GM23338 (cell line): ENCODE data around the gene MEF2A. TPM values are rescaled to one million over a fixed set of nuclear protein-coding genes. Genes with fewer than 3 reads are reported as not detected.

Experiments used
- ATAC-seq: fragments of 200-7000 bp; cut with Tn5 transposase; 3 replicates; pipeline ENCODE4 v1.9.1; 2020
- DNase-seq: peaks from one replicate; pipeline ENCODE4 v3.0.0-alpha.2; 2015; ENCODE audit warnings: low spot score
- H2AFZ ChIP-seq: fragments of 200-600 bp; sonication (generic); 2 replicates; pipeline ENCODE4 v1.8.0; 2016; ENCODE audit warnings: antibody characterized with exemption, mild to moderate bottlenecking, moderate library complexity
- H3F3A ChIP-seq: fragments of 200-600 bp; sonication (generic); replicated peaks from 2 replicates; pipeline ENCODE4 v1.8.0; 2017; ENCODE audit warnings: antibody characterized with exemption, mixed run types, low read depth
- H3K27ac ChIP-seq: fragments of 200-600 bp; sonication (generic); 2 replicates; pipeline ENCODE4 v1.6.1; 2016; ENCODE audit warnings: low read depth
- H3K27me3 ChIP-seq: fragments of 200-600 bp; sonication (generic); 2 replicates; pipeline ENCODE4 v1.8.0; 2016; ENCODE audit warnings: mild to moderate bottlenecking, mixed run types, moderate library complexity; ENCODE audit not compliant: insufficient read depth
- H3K36me3 ChIP-seq: fragments of 200-600 bp; sonication (generic); 2 replicates; pipeline ENCODE4 v1.8.0; 2016; ENCODE audit warnings: mild to moderate bottlenecking; ENCODE audit not compliant: insufficient read depth
- H3K4me1 ChIP-seq: fragments of 200-600 bp; sonication (generic); 2 replicates; pipeline ENCODE4 v1.8.0; 2016; ENCODE audit warnings: mild to moderate bottlenecking, moderate library complexity; ENCODE audit not compliant: insufficient read depth
- H3K4me2 ChIP-seq: fragments of 200-600 bp; sonication (generic); 2 replicates; pipeline ENCODE4 v1.7.1; 2017; ENCODE audit warnings: mixed run types
- H3K4me3 ChIP-seq: fragments of 200-600 bp; sonication (generic); 2 replicates; pipeline ENCODE4 v1.6.1; 2016; ENCODE audit warnings: mixed run types
- H3K79me2 ChIP-seq: fragments of 200-600 bp; sonication (generic); replicated peaks from 2 replicates; pipeline ENCODE4 v1.8.0; 2017; ENCODE audit warnings: mild to moderate bottlenecking; ENCODE audit not compliant: insufficient read depth
- H3K9me2 ChIP-seq: fragments of 200-600 bp; sonication (generic); 2 replicates; pipeline ENCODE4 v1.8.0; 2017; ENCODE audit not compliant: insufficient read depth
- H4K20me1 ChIP-seq: fragments of 200-600 bp; sonication (generic); replicated peaks from 2 replicates; pipeline ENCODE4 v1.8.0; 2017; ENCODE audit warnings: mild to moderate bottlenecking; ENCODE audit not compliant: insufficient read depth
- H3K27ac Mint-ChIP-seq: 2 replicates; pipeline ENCODE4 v1.8.0; 2020; ENCODE audit warnings: inconsistent platforms, mild to moderate bottlenecking, moderate library complexity, mixed read lengths
- H3K27me3 Mint-ChIP-seq: 3 replicates; pipeline ENCODE4 v1.8.0; 2022; ENCODE audit warnings: low read depth, mild to moderate bottlenecking, moderate library complexity, mixed read lengths, inconsistent platforms; ENCODE audit not compliant: insufficient read depth, poor library complexity
- H3K36me3 Mint-ChIP-seq: 3 replicates; pipeline ENCODE4 v1.8.0; 2021; ENCODE audit warnings: low read depth, mild to moderate bottlenecking, inconsistent platforms, moderate library complexity, mixed read lengths
- H3K4me1 Mint-ChIP-seq: 3 replicates; pipeline ENCODE4 v1.8.0; 2020; ENCODE audit warnings: mild to moderate bottlenecking, inconsistent platforms, mixed read lengths
- H3K4me3 Mint-ChIP-seq: 3 replicates; pipeline ENCODE4 v1.8.0; 2021; ENCODE audit warnings: moderate library complexity, mild to moderate bottlenecking, inconsistent platforms, mixed read lengths
- H3K9me3 Mint-ChIP-seq: 3 replicates; pipeline ENCODE4 v1.8.0; 2020; ENCODE audit warnings: moderate library complexity, mild to moderate bottlenecking, inconsistent platforms, mixed read lengths
- CREB1 ChIP-seq: fragments of 250-450 bp; sonication (Bioruptor Pico); IDR thresholded peaks from 2 replicates; pipeline ENCODE4 v1.5.0; 2020; ENCODE audit warnings: low read depth, mild to moderate bottlenecking, moderate library complexity
- ETS1 ChIP-seq: IDR thresholded peaks from 2 replicates; pipeline ENCODE4 v1.6.1; 2016; ENCODE audit warnings: antibody characterized with exemption
- EZH2 ChIP-seq: fragments of 200-600 bp; sonication (generic); IDR thresholded peaks from one replicate; pipeline ENCODE4 v1.8.0; 2017; ENCODE audit warnings: antibody characterized with exemption, mild to moderate bottlenecking, low read depth; ENCODE audit not compliant: unreplicated experiment
- EZH2phosphoT487 ChIP-seq: fragments of 200-600 bp; sonication (generic); IDR thresholded peaks from one replicate; pipeline ENCODE4 v1.8.1; 2018; ENCODE audit warnings: antibody characterized with exemption; ENCODE audit not compliant: unreplicated experiment
- JUNB ChIP-seq: IDR thresholded peaks from one replicate; pipeline ENCODE4 v1.6.1; 2016; ENCODE audit warnings: antibody characterized with exemption; ENCODE audit not compliant: unreplicated experiment
- NANOG ChIP-seq: IDR thresholded peaks from 2 replicates; pipeline ENCODE4 v1.6.1; 2016; ENCODE audit warnings: antibody characterized with exemption, borderline replicate concordance
- POLR2AphosphoS5 ChIP-seq: IDR thresholded peaks from 2 replicates; pipeline ENCODE4 v1.6.1; 2016; ENCODE audit warnings: antibody characterized with exemption, low read depth
- REST ChIP-seq: IDR thresholded peaks from one replicate; pipeline ENCODE4 v1.6.1; 2018; ENCODE audit warnings: antibody characterized with exemption; ENCODE audit not compliant: unreplicated experiment
- STAT1 ChIP-seq: IDR thresholded peaks from one replicate; pipeline ENCODE4 v1.6.1; 2016; ENCODE audit warnings: antibody characterized with exemption; ENCODE audit not compliant: unreplicated experiment
- ZNF114 ChIP-seq: fragments of 250-450 bp; sonication (Bioruptor Pico); IDR thresholded peaks from 2 replicates; pipeline ENCODE4 v1.5.0; 2020; ENCODE audit warnings: mild to moderate bottlenecking, moderate library complexity
- ZNF331 ChIP-seq: fragments of 250-450 bp; sonication (Bioruptor Pico); IDR thresholded peaks from 2 replicates; pipeline ENCODE4 v1.5.0; 2020; ENCODE audit warnings: low read depth, mild to moderate bottlenecking, moderate library complexity
- ZNF462 ChIP-seq: fragments of 250-450 bp; sonication (Bioruptor Pico); IDR thresholded peaks from 2 replicates; pipeline ENCODE4 v1.5.0; 2020; ENCODE audit warnings: mild to moderate bottlenecking, moderate library complexity
- polyA plus RNA-seq: library from polyadenylated mRNA; unstranded; fragments of >200 nt; fragmentation: Nextera tagmentation; extraction: Ambion mirVana; gene quantifications from 2 replicates; pipeline ENCODE4 v1.2.1, GENCODE V29; 2016
- total RNA-seq: library from RNA; depleted of rRNA; stranded (reverse); fragments of >200 nt; shearing (Covaris generic); gene quantifications from 2 replicates; pipeline ENCODE4 v1.2.3, GENCODE V29; 2014
- TF ChIP-seq, protein P1 (sequence below), 2 experiments: fragments of 200-600 bp in 1 of 2; sonication (generic) in 1 of 2; conservative IDR thresholded peaks; 2 replicates each; pipeline versions ENCODE4 v1.5.1 to v1.6.1; 2016 to 2017; ENCODE audit warnings: antibody characterized with exemption in 2 of 2, low read depth in 2 of 2, mild to moderate bottlenecking in 2 of 2, moderate library complexity in 1 of 2

The MEF2A gene
- total and polyA plus RNA-seq, 2 experiments from 2014 or later: 20.3 to 42.3 TPM

GRCh38 chr15:99556011-99556410, 9.8 kb upstream of the MEF2A start:
- ATAC-seq (no peak), DNase-seq (no peak)
- no peaks in the 10 kb centered on the region for H3K9me2 ChIP-seq
- H3K27ac Mint-ChIP-seq: no peak overlapping the region
- H3K4me3 Mint-ChIP-seq: no peak overlapping the region
- H3K27me3 Mint-ChIP-seq: peaks cover 3% of the 10 kb centered on the region
- no peaks in the 10 kb centered on the region for H3K79me2 ChIP-seq
- no peaks in the 10 kb centered on the region for H3K36me3 ChIP-seq
- no peak overlapping the region for H3K4me3 ChIP-seq
- TF ChIP-seq EZH2phosphoT487 (no peak), POLR2AphosphoS5 (no peak), ETS1 (no peak), NANOG (no peak), ZNF331 (CRISPR knock-in tag) (no peak), EZH2 (no peak), JUNB (no peak), REST (no peak), CREB1 (no peak), ZNF114 (CRISPR knock-in tag) (no peak), ZNF462 (no peak), STAT1 (no peak)
- TF ChIP-seq, protein P1, sequence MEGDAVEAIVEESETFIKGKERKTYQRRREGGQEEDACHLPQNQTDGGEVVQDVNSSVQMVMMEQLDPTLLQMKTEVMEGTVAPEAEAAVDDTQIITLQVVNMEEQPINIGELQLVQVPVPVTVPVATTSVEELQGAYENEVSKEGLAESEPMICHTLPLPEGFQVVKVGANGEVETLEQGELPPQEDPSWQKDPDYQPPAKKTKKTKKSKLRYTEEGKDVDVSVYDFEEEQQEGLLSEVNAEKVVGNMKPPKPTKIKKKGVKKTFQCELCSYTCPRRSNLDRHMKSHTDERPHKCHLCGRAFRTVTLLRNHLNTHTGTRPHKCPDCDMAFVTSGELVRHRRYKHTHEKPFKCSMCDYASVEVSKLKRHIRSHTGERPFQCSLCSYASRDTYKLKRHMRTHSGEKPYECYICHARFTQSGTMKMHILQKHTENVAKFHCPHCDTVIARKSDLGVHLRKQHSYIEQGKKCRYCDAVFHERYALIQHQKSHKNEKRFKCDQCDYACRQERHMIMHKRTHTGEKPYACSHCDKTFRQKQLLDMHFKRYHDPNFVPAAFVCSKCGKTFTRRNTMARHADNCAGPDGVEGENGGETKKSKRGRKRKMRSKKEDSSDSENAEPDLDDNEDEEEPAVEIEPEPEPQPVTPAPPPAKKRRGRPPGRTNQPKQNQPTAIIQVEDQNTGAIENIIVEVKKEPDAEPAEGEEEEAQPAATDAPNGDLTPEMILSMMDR (conservative IDR thresholded peaks at IDR 0.05; ENCODE audit: low read depth in 2 of 2): no peak
- H2AFZ ChIP-seq: no peak overlapping the region
- H3K4me2 ChIP-seq: no peak overlapping the region
- no peak overlapping the region for H3K27ac ChIP-seq
- no peaks in the 10 kb centered on the region for H3K9me3 Mint-ChIP-seq
- no peaks in the 10 kb centered on the region for H3F3A ChIP-seq
- H3K4me1 Mint-ChIP-seq: no peaks in the 10 kb centered on the region
- no peaks in the 10 kb centered on the region for H3K36me3 Mint-ChIP-seq
- H3K27me3 ChIP-seq: no peaks in the 10 kb centered on the region
- H3K4me1 ChIP-seq: no peaks in the 10 kb centered on the region
- H4K20me1 ChIP-seq: no peaks in the 10 kb centered on the region
